Type B pancreatic cell (in vitro differentiated cells): ENCODE measurements around the gene C5orf34. TPM values are rescaled to one million over a fixed set of nuclear protein-coding genes. Genes with fewer than 3 reads are reported as not detected.

Experiments
- DNase-seq: peaks from one replicate; pipeline ENCODE4 v3.0.0; 2021; ENCODE audit warnings: mixed read lengths; ENCODE audit not compliant: unreplicated experiment; ENCODE audit errors: extremely low spot score
- H3K27ac Mint-ChIP-seq: 2 replicates; pipeline ENCODE4 v1.8.0; 2021; ENCODE audit warnings: mild to moderate bottlenecking, mixed read lengths
- H3K27me3 Mint-ChIP-seq: 2 replicates; pipeline ENCODE4 v1.8.0; 2021; ENCODE audit warnings: mixed read lengths
- H3K36me3 Mint-ChIP-seq: 2 replicates; pipeline ENCODE4 v1.8.0; 2021; ENCODE audit warnings: mixed read lengths
- H3K4me1 Mint-ChIP-seq: one replicate; pipeline ENCODE4 v1.8.0; 2021; ENCODE audit warnings: mixed read lengths; ENCODE audit not compliant: unreplicated experiment
- H3K4me3 Mint-ChIP-seq: 2 replicates; pipeline ENCODE4 v1.8.0; 2021; ENCODE audit warnings: mild to moderate bottlenecking, mixed read lengths
- H3K9me3 Mint-ChIP-seq: 2 replicates; pipeline ENCODE4 v1.8.0; 2021; ENCODE audit warnings: mixed read lengths
- CTCF ChIP-seq: fragments of 200-600 bp; sonication (generic); conservative IDR thresholded peaks from 2 replicates; pipeline ENCODE4 v1.5.0; 2021; ENCODE audit warnings: antibody characterized with exemption, mild to moderate bottlenecking
- total RNA-seq: library from RNA; stranded (reverse); gene quantifications from 2 replicates; pipeline ENCODE4 v1.2.1, GENCODE V29; 2021; ENCODE audit warnings: low replicate concordance

C5orf34 gene
- total RNA-seq, 1 donor from 2014 or later = 8.3 TPM

GRCh38 chr5:43498581-43498980 lies 16.4 kb downstream of the C5orf34 start:
- Mint-ChIP-seq H3K27me3 (no peaks in the 10 kb centered on the region), H3K4me3 (peak overlapping the region; percentile 30), H3K27ac (peak overlapping the region; percentile 87), H3K36me3 (peaks cover 4% of the 10 kb centered on the region), H3K9me3 (peaks cover 6% of the 10 kb centered on the region), H3K4me1 (no peaks in the 10 kb centered on the region)
- no peak for DNase-seq
- TF ChIP-seq CTCF = no peak

GRCh38 chr5:43497311-43498104 lies 17.4 kb downstream of the C5orf34 start:
- Mint-ChIP-seq H3K36me3 (peaks cover 4% of the 10 kb centered on the region), H3K27ac (peak overlapping the region; percentile 32), H3K27me3 (no peaks in the 10 kb centered on the region), H3K4me1 (no peaks in the 10 kb centered on the region), H3K9me3 (peaks cover 6% of the 10 kb centered on the region), H3K4me3 (peak overlapping the region; percentile 53)
- DNase-seq = no peak
- no peak for TF ChIP-seq CTCF

GRCh38 chr5:43491326-43491725 lies 23.6 kb downstream of the C5orf34 start:
- no peaks in the 10 kb centered on the region for H3K9me3 Mint-ChIP-seq

GRCh38 chr5:43486353-43486752 lies 28.6 kb downstream of the C5orf34 start:
- TF ChIP-seq CTCF = no peak
- DNase-seq = no peak
- Mint-ChIP-seq H3K36me3 (no peaks in the 10 kb centered on the region), H3K4me1 (peaks cover 7% of the 10 kb centered on the region), H3K27ac (no peak overlapping the region), H3K4me3 (no peak overlapping the region), H3K9me3 (no peaks in the 10 kb centered on the region), H3K27me3 (no peaks in the 10 kb centered on the region)

More at GRCh38 chr5:43491326-43491725, 23.6 kb downstream of the C5orf34 start:
- no peak for DNase-seq
- no peak for TF ChIP-seq CTCF
- Mint-ChIP-seq H3K36me3 (no peaks in the 10 kb centered on the region), H3K4me1 (no peaks in the 10 kb centered on the region), H3K27me3 (no peaks in the 10 kb centered on the region), H3K4me3 (no peak overlapping the region), H3K27ac (no peak overlapping the region)

GRCh38 chr5:43485406-43485805 lies 29.5 kb downstream of the C5orf34 start:
- Mint-ChIP-seq H3K9me3 (no peaks in the 10 kb centered on the region), H3K27me3 (no peaks in the 10 kb centered on the region), H3K4me3 (peak overlapping the region; percentile 13), H3K4me1 (peaks cover 7% of the 10 kb centered on the region), H3K27ac (peak overlapping the region; percentile 99), H3K36me3 (no peaks in the 10 kb centered on the region)
- no peak for TF ChIP-seq CTCF
- DNase-seq = no peak
